GM19463 (cell line): ENCODE data around the gene ATAD3A.
"Not testable (repeated sequence)": the region's sequence is repeated elsewhere in the genome, so short reads cannot be mapped to it uniquely, and the experiment has no call there.

Source experiments
- ATAC-seq: cut with Tn5 transposase; IDR thresholded peaks from one replicate; pipeline ENCODE4 v1.9.1; 2021; ENCODE audit warnings: mild to moderate bottlenecking, moderate library complexity; ENCODE audit not compliant: unreplicated experiment

Gene ATAD3A

DNA sequence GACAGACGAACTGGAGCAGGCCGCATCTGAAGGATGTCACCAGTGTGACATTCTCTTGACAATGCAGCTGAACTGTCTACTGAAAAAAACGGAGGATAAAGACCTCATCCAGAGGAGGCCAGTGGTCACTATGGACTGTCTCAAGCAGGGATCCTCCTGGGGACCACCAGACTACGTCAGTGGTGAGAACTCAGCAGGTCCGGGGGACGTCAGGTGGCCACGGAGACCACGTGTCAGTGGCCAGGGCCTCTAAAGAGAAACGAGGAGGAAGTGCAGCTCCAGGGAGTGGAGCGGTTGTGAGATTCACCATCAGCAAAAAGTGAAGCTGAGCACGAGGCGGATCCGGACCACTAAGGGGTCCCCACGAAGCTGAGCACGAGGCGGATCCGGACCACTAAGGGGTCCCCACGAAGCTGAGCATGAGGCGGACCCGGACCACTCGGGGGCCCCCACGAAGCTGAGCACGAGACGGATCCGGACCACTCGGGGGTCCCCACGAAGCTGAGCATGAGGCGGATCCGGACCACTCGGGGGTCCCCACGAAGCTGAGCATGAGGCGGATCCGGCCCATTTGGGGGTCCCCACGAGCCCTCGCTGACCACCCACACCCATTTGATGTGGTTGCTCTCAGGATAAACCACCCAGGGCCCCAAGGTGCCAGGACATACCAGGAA, 42.0 kb downstream of the ATAD3A start:
- no peak for ATAC-seq

DNA sequence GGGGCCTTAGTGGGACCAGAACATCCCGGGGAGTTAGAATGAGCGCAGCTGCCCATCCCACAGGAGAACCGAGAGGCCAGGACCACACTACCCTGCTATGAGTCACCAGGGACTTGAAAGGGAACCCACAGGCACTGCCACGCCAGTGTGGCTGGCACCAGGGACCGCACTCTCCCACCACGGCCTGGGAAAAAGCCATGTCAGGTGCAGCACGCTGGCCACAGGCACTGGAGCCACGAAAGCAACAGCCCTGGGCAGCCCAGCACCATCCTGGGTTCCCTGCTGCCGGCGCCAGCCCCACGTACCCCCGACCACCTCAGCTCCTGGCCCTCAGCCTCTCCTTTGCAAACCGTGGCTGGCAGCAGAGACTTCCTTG, 42.6 kb downstream of the ATAD3A start:
- no peak for ATAC-seq

DNA sequence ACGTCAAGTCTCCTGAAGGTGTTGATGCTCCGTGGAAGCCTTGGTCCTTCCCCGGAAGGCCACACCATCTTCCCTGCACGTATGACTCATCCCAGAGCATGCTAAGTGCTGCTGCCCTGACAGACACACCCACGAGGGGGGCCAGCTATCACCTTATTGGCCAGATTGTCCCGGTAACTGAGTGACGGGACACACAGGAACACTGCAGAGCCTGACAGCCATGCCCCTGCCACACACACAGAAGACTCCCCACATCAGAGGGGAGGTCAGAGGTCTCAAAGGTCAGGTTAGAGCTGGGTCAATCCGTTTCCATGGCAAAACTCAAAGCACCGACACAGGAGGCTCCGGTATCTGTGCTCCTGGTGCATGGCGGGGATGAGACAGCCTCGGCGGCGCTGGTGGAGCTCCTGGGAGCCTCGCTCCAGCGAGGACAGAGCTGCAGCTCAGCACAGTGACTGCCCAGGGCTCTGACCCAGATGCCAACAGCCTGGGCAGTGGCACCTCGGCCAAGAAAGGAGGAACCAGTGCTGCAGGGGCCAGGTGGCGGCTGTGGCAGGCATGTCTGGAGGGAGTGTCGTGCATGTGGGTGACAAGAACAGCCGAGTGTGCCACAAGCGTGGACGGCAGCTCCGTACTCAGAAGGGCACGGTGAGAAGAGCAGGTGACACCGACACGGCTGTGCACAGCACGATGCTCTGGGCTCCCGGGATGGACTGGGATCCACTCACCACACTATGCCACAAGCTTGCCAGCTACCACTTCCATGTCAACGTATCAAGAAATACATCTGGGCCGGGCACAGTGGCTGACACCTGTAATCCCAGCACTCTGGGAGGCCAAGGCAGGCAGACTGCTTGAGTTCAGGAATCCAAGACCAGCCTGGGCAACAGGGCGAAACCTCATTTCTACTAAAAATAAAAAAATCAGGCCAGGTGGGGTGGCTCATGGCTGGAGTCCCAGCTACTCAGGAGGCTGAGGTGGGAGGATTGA, 43.3 kb downstream of the ATAD3A start:
- ATAC-seq: no peak

DNA sequence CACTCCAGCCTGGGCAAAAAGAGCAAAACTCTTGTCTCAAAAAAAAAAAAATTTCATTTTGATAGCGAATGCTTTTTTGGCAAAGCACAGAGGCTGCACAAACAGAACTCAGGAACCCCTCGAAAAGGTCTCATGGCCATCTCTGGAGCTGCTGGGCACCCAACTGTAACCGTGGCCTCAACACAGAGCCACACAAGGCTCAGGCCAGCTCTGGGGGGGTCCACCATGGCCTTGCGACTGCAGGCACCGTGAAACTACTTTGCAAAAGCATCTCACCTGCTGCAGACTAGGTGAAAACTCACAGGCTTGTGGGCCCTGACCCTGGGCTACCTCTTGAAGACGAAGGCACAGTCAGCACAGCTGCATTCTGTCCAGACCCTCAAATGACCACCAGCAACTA, 44.5 kb downstream of the ATAD3A start:
- ATAC-seq: no peak

DNA sequence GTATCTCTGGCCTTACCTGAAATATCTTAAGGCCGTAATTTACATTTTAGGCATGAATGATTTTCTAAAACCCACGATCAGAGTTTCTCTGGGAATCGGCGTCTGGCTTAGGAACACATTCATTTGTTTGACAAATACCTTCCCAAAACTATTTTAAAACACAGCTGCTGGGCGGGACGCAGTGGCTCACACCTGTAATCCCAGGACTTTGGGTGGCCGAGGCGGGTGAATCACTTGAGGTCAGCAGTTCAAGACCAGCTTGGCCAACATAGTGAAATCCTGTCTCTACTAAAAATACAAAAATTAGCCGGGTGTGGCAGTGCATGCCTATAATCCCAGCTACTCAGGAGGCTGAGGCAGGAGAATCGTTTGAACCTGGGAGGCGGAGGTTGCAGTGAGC, 45.0 kb downstream of the ATAD3A start:
- not testable (repeated sequence) for ATAC-seq

DNA sequence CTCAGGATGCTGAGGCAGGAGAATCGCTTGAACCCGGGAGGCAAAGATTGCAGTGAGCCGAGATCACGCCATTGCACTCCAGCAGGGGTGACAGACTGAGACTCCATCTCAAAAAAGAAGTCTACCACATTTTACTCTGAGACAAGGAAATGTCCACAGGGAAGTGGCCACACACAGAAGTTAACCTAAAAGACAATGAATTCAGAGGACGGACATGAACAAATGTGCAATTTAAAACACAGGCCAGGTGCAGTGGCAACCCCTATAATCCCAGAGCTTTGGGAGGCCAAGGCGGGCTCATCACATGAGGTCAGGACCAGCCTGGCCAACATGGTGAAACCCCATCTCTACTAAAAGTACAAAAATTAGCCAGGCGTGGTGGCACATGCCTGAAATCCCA, 45.7 kb downstream of the ATAD3A start:
- not testable (repeated sequence) for ATAC-seq

DNA sequence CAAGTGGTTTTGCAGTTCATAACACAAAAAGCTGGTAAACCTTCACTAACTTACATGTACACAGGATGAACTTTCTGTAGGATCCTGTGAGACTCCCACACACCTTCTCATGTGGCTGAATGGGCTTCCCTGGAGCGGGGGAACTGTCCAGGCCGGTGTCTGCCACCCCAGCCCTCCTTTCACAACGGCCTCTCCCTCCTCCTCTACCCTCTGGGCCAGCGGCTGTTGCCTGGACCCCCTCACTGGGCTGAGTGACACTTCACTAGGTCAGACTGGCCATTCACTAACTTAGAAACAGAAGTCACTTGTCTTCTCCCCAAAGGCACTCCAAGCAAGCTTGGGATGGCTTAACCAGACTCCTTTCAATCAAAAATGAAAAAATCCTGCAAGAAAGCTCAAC, 46.6 kb downstream of the ATAD3A start:
- ATAC-seq: no peak

DNA sequence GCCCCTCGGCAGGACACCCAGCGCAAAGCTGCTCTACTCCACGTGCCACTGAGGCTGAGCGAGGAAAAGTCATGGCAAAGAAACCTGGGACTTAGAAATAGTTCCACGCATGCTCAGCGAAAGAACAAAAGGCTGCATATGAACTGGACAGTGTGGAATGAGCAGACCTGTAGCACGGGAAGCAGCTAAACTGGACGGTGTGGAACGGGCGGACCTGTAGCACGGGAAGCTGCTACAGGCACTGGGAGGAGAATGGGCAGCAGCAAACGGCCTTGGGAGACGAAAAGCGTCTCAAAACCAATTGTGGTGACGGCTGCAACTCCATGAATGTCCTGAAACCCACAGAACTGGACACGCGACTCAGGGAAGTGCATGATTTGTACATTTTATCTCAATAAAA, 47.1 kb downstream of the ATAD3A start:
- no peak for ATAC-seq

DNA sequence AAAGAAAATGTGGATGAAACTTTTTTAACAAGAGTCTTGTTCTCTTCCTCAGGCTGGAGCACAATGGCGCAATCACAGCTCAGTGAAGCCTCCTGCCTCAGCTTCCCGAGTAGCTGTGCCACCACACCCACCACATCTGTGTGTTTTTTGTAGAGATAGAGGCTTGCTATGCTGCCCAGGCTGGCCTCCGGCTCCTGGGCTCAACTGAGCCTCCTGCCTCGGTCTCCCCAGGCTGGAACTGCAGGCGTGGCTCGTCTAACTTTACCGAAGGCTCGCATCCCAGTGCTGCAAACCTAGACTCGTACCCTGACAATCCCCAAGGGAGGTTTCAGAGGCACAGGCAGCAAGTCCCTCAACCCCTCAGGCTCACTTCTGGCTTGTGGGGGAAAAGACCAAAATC, 48.2 kb downstream of the ATAD3A start:
- no peak for ATAC-seq

DNA sequence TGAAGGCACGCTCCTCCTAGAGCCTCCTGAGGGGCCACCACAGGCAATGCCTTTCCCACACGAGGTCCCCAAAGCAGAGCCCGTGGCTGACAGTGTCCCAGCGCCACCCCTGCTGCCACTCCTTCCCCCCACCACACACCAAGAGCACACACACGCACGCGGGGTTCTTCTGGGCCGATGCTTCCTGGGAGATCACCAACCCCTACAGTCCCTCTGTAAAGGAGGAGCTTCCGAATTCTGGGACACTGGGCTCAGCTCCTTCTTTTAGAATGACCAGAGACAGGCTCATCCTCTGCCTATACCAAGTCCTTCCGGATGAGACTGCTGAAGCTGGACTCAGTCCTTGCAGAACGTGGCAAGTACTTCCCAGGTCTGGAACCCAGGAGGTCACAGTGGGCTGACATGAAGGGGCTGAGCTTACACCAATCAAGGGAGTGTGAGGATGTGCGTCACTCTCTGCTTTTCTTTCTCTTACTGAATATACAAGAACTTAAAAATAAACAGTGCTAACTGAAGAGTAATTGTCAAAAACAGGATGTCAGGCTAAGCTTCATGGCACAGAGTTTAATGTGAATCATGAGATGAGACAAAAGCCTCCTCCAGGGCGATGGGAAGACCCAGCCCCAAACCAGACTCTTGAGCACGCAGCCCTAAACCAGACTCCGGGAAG, 50.0 kb downstream of the ATAD3A start:
- ATAC-seq: no peak

DNA sequence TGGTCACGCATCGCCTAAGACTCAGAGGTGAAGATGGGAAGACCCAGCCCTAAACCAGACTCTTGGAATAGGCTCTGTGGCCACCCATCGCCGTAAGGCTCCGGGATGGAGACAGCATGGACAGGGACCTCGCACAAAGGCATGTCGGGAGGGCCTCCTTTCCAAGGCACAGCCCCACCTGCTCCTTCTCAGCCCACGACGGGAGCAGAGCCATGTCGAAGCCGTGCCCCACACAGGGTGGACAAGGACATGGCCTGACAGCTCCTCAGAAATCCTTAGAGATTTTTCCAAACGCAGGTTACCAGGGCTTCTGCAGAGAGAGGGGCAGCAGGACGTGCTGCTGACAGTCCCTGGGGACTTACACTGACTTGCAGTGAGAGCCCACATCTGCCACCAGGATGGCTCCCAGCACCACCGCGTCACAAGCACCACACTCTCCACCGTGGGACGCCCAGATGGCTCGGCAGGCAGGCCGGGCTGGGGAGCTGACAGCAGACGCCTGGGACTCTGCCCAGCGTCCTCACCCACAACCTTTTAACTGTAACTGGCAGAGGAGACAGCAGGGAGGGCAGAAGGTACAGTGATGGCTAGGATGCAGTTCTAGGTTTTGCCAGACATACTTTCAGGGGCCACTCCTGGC, 50.7 kb downstream of the ATAD3A start:
- no peak for ATAC-seq

DNA sequence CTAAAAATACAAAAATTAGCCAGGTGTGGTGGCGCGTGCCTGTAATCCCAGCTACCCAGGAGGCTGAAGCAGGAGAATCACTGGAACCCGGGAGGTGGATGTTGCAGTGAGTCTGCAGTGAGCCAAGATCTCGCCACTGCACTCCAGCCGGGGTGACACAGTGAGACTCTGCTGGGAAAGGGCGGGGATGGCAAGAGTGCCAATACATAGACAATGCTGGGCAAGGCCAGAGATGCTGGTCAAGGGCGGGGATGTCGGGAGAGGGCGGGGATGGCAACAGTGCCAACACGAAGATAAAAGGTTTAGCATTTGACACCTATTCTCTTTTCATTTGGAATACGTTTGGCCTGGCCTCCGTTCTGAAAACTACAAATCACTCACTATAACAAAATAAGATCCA, 51.7 kb downstream of the ATAD3A start:
- ATAC-seq: no peak

DNA sequence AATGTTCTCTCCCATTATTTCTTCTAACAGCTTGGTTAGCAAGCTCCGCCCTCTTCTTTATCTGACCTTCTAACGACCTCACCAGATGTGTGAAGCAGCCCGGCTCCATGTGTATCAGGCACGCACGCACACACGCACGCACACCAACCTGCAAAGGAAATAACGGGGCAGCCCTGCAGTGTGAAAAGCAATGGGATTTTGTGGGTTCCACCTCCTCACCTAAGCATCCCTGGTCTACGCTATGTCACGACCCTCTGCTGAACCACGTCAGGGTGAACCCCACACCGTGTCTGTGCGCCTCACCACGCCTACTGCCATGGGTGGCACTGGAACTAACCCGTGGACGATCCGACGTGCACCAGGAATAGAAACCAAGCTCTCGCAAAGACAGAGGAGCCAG, 52.3 kb downstream of the ATAD3A start:
- no peak for ATAC-seq

DNA sequence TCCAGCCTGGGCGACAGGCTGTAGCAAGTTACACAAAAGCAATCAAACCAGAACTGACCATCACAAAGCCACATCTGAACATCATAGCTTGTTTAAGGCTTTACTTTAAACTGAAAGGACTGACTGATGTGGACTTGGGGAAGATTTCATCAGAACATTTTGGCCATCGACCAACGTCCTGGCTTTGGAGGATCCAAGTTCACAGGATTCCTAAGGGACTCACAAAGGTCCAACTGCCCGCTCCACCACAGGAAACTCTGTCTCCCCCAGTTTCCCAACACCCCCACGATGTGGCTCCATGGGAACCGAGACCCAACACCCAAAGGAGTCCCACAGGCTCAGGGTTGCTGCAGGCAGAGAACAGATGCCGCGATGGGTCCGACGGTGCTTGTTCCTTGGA, 53.4 kb downstream of the ATAD3A start:
- ATAC-seq: no peak

DNA sequence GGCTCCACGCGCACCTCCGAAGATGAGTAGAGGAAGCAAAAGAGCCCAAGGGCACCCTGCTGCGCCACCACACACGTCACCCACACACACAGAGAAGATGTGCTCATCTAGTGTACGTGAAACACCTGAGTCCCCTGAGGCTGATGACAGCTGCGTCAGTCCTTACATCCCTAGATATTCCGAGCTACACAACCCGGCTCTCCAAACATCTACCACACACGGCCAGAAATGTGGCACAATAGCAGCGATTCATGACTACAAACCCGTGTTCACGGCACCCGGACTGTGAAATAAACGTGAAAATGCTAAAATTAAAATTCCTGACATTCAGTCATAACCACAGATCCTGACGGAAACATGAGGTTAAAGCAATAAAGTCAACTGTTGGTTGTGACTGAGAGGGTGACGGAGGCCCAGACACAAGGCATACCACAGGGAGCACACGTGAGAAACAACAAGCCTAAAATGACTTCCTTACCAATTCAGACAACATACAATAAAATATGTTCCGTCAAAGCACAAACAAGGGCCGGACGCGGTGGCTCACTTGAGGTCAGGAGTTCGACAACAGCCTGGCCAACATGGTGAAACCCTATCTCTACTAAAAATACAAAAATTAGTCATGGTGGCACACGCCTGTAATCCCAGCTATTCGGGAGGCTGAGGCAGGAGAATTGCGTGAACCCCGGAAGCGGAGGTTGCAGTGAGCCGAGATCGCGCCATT, 55.4 kb downstream of the ATAD3A start:
- no peak for ATAC-seq

DNA sequence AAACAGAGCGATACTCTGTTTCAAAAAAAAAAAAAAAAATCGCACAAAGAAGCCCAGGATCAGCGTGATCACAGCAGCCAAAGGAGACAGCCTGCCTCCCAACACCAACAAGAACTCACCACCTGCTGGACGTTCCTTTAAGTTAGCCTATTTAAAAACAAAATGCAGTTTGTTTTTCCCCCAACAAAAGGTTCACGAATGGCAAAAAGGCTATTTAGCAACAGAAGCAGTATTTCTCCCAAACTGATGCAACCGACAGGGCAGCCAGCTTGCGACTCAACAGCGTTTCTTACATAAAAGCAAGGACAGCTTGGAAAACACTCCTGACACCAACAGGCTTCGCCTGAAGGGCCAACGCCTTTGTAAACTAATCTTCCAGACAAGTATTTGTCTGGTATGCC, 55.9 kb downstream of the ATAD3A start:
- no peak for ATAC-seq

DNA sequence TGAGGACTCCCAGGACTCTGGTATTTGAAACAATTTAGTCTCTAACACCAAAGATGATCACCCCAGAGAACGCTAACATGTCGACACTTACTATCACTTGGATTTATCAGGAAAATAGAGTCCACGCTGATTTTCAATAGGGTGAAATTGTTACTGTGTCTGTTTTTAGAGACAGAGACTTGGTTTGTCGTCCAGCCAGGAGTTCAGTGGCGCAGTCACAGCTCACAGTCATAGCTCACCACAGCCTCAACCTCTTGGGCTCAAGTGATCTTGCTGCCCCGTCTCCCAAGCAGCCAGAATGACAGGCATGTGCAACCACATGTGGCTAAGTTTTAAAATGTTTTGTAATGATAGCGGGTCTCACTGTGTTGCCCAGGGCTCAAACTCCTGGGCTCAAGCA, 57.4 kb downstream of the ATAD3A start:
- ATAC-seq: no peak

DNA sequence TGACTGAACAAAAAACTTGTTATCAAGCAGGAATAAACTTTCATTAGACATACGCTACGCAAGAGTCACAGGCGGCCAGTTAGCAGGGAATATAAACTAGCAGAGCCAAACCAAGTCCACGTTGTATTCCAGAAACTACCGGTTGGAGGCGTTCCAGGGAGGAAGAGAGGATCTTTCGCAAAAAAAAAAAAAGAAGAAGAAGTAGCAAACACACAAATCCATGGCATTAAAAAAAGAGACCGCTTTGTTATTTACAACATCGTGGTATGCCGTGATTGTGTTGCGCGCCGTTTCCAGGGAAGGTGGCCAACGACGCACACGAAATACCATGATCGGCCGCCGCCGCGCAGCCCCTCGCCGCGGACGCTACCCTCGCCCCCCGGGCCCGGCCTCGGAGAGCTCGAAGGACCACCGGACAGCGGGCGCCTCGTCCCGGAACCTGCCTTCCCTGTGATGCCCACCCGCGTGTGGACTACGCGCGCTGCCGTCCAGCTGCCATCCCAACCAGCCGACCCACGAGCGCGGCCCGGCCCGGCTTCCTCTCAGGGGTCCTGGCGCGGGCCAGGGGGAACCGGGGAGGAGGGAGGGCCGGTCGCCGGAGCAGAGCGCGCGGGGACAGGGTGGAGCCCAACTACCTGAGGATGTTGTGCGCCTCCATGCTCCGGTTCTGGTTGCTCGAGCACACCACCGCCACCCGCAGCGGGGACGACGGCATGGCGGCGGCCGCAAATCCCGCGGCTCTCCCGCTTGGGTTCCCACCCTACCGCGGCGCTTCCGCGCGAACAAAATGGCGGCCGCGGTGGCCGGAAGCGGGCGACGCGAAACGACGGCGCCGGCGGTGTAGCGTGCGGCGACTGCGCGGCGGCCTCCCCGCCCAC, 62.1 kb downstream of the ATAD3A start:
- peak; percentile 73 for ATAC-seq

DNA sequence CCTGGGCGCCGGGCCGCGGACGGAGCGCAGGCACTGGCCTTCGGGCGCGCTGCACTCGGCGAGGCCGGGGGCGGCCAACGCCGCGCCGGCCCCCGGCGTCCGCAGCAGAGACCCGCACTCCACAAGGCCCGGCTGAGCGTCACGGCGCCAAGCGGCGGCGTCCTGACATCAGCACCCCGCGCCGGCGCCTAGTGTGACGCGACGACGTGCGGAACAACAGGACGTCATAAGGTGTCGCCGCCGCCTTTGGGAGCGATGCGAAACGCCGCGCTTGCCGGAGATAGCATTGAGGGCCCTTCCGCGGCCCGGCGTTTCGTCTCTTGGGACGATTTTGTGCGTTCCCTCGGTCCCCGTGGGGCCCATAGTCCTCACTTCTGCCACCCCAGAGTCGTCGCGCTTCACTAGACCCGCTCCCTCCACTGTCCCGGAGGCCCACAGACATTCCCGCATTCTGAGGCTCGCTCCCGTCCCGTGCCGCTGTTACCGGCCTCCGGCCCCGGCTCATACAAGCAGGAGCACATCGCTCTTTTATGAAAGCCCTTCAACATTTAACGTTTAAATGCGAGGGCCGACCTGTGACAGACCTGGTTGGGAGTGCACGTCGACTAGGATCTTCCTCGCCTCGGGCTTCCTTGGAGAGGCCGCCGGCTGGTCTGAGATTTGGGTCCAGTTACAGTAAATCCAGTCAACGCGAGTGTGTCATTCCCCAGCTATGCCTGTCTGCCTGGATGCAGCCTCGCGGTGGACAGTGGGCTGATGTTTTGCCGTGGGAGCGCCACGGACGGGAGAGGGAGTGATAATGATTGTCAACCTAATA, 63.0 kb downstream of the ATAD3A start, which contains the start of gene SSU72:
Gene SSU72 (minus strand): TSS at position 143 of the 817 bp plus-strand sequence. CDS start 306 bp downstream, outside the sequence.
- ATAC-seq: peak; percentile 85
